Type B pancreatic cell (in vitro differentiated cells): ENCODE data around the gene CES3. TPM values are rescaled to one million over a fixed set of nuclear protein-coding genes. Genes with fewer than 3 reads are reported as not detected.

ENCODE experiments used
- DNase-seq: peaks from one replicate; pipeline ENCODE4 v3.0.0; 2021; ENCODE audit warnings: mixed read lengths; ENCODE audit not compliant: unreplicated experiment; ENCODE audit errors: extremely low spot score
- H3K27ac Mint-ChIP-seq: 2 replicates; pipeline ENCODE4 v1.8.0; 2021; ENCODE audit warnings: mild to moderate bottlenecking, mixed read lengths
- H3K27me3 Mint-ChIP-seq: 2 replicates; pipeline ENCODE4 v1.8.0; 2021; ENCODE audit warnings: mixed read lengths
- H3K36me3 Mint-ChIP-seq: 2 replicates; pipeline ENCODE4 v1.8.0; 2021; ENCODE audit warnings: mixed read lengths
- H3K4me1 Mint-ChIP-seq: one replicate; pipeline ENCODE4 v1.8.0; 2021; ENCODE audit warnings: mixed read lengths; ENCODE audit not compliant: unreplicated experiment
- H3K4me3 Mint-ChIP-seq: 2 replicates; pipeline ENCODE4 v1.8.0; 2021; ENCODE audit warnings: mild to moderate bottlenecking, mixed read lengths
- H3K9me3 Mint-ChIP-seq: 2 replicates; pipeline ENCODE4 v1.8.0; 2021; ENCODE audit warnings: mixed read lengths
- total RNA-seq: library from RNA; stranded (reverse); gene quantifications from 2 replicates; pipeline ENCODE4 v1.2.1, GENCODE V29; 2021; ENCODE audit warnings: low replicate concordance
- TF ChIP-seq, protein P1 (sequence below): fragments of 200-600 bp; sonication (generic); conservative IDR thresholded peaks from 2 replicates; pipeline ENCODE4 v1.5.0; 2021; ENCODE audit warnings: antibody characterized with exemption, mild to moderate bottlenecking

CES3 gene
- total RNA-seq, 1 donor from 2014 or later, result 1.1 TPM

DNA sequence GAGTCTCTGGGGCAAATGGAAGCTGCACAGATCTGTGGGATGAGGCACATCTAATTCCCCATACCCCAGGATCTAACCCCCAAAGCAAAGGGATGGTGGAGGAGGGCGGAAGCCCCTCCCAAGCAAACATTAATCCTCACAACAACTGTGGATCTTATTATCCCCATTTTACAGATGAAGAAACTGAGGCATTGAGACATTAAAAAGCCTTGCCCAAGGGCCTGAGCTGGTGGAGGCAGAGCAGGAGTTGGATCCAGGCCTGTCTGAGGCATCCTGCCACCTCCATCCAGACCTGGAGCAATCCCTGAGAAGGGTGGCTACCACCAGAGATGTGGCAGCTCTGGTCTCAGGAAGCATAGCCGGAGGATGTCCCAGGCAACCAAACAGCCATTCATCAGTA is 50.2 kb downstream of the CES3 start:
- TF ChIP-seq, protein P1, sequence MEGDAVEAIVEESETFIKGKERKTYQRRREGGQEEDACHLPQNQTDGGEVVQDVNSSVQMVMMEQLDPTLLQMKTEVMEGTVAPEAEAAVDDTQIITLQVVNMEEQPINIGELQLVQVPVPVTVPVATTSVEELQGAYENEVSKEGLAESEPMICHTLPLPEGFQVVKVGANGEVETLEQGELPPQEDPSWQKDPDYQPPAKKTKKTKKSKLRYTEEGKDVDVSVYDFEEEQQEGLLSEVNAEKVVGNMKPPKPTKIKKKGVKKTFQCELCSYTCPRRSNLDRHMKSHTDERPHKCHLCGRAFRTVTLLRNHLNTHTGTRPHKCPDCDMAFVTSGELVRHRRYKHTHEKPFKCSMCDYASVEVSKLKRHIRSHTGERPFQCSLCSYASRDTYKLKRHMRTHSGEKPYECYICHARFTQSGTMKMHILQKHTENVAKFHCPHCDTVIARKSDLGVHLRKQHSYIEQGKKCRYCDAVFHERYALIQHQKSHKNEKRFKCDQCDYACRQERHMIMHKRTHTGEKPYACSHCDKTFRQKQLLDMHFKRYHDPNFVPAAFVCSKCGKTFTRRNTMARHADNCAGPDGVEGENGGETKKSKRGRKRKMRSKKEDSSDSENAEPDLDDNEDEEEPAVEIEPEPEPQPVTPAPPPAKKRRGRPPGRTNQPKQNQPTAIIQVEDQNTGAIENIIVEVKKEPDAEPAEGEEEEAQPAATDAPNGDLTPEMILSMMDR, result no peak
- no peak overlapping the region for H3K27ac Mint-ChIP-seq
- H3K4me3 Mint-ChIP-seq, result no peak overlapping the region
- H3K27me3 Mint-ChIP-seq, result peaks cover 19% of the 10 kb centered on the region
- H3K4me1 Mint-ChIP-seq, result peaks cover 12% of the 10 kb centered on the region
- DNase-seq, result no peak
- no peaks in the 10 kb centered on the region for H3K36me3 Mint-ChIP-seq
- H3K9me3 Mint-ChIP-seq, result no peaks in the 10 kb centered on the region

DNA sequence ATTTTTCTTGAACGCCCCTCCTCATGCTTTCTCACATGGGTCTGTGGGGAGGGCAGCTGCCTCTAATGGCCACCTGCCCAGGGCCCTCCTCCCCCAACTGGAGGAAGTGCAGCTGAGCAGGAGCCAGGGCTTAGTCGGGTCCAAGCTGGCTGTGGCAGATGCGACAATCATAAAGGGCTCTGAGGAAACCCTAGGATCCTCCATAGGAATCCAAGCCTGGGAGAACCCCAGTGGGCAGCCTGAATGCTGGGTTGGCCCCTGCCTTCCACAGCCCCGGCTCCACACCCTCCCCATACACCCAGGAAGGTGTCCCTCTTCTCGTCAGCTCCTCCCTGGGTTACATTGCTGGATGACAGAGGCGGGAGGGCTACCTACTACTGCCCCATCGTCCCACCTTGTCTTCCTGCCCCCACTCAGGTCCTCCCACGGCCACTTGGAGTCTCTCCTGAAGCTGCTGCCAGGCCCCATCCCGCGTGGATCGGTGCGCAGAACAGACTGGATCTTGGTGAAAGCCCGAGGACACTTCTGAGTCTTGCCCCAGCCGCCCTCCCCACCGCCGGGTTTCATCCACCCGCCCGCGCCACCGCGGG is 52.3 kb downstream of the CES3 start:
- no peaks in the 10 kb centered on the region for H3K36me3 Mint-ChIP-seq
- no peaks in the 10 kb centered on the region for H3K9me3 Mint-ChIP-seq

DNA sequence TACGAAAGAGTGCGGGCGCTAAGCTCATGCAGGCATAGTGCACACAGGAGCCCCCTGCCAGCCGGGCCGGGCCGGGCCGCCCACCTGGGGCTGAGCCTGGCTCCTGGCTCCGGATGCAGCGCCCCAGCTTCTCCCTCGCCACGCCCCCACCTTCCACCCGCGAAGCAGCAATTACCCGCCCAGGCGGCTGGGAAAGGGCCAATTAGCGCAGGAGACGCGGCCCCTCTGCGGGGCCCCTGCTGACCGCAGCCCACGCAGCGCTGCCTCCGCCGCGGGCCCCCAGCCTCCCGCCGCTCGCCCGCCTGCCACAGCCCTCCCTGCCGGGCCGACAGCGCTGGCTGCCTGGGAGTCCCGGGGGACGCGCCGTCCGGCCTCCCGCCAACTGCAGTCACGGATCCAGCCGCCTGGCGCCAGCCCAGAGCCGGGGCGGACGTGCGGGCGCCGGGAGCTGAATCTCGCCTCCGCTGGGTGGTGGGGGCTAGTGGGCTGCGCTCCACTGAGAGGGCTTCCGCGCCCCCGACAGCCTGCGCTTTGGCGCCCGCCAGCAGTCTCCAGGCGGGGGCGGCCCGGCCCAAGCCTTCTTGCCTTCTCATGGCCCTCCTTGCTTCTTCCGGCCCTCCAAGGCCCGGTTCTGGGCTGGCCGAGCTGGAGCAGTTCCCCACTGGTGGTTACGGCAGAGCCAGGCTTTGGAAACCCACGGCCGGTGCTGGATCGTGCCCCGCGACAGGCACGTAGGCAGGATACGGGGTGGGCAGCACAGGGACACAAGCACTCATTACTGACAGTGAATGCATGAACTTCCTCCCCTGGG is 53.0 kb downstream of the CES3 start:
- peak overlapping the region; percentile 78 for H3K4me3 Mint-ChIP-seq
- TF ChIP-seq, protein P1, result peak; percentile 60
- peaks cover 22% of the 10 kb centered on the region for H3K4me1 Mint-ChIP-seq
- H3K36me3 Mint-ChIP-seq, result no peaks in the 10 kb centered on the region
- DNase-seq, result peak; percentile 83
- no peaks in the 10 kb centered on the region for H3K9me3 Mint-ChIP-seq
- peaks cover 19% of the 10 kb centered on the region for H3K27me3 Mint-ChIP-seq
- peak overlapping the region; percentile 77 for H3K27ac Mint-ChIP-seq

More for the DNA sequence above, 52.3 kb downstream of the CES3 start:
- no peak for DNase-seq
- Mint-ChIP-seq H3K27me3 (peaks cover 19% of the 10 kb centered on the region), H3K4me1 (peaks cover 22% of the 10 kb centered on the region), H3K4me3 (no peak overlapping the region), H3K27ac (no peak overlapping the region)
- TF ChIP-seq, protein P1, result no peak

DNA sequence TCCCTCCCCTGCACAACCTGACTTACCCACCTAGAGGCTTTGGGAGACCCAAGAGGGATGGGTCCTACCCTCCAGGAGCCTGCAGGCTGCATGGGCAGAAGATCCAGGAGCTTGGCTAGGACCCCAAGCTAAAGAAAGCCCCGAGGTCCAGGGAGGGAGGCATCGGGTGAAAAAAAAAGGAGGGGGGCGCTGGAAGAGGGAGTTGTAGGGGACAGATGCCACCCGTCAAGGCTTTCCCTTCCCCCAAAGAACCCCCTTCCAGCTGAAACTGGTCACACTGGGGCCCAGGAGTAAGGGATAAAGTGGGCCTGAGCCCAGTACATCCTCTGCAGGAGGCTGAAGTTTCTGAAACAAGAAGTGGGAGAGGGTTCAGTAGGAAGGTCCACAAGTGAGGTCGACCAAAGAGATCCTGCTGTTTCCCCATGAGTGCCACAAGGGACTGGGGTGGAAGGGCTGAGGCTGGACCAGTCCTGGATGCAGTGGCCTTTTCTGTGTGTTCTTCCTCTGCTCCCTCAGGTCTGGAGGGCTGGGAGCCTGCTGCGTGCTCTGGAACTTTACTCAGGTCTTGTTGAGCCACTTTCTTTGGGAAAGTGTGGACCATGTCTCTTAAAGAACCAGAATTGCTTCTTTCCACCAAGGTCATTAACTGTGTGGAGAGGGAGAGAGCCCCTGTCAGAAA is 53.7 kb downstream of the CES3 start:
- peak overlapping the region; percentile 78 for H3K4me3 Mint-ChIP-seq
- H3K27me3 Mint-ChIP-seq, result peaks cover 19% of the 10 kb centered on the region
- TF ChIP-seq, protein P1, result no peak
- no peak for DNase-seq
- no peaks in the 10 kb centered on the region for H3K9me3 Mint-ChIP-seq
- H3K36me3 Mint-ChIP-seq, result no peaks in the 10 kb centered on the region
- H3K4me1 Mint-ChIP-seq, result peaks cover 22% of the 10 kb centered on the region
- peak overlapping the region; percentile 77 for H3K27ac Mint-ChIP-seq

DNA sequence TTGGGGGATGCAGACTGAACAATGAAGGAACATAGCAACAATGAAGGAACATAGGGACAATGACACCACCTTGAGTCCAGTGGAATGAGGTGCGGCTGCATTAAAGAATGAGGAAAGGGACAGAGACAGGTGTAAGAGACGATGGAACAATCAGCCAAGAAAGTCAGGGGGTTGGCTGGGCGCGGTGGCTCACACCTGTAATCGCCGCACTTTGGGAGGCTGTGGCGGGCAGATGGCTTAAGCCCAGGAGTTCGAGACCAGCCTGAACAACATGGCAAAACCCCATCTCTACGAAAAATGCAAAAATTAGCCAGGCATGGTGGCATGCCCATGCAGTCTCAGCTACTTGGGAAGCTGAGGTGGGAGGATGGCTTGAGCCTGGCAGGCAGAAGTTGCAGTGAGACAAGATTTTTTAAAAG is 54.3 kb downstream of the CES3 start:
- no peaks in the 10 kb centered on the region for H3K36me3 Mint-ChIP-seq
- H3K4me1 Mint-ChIP-seq, result peaks cover 22% of the 10 kb centered on the region
- no peaks in the 10 kb centered on the region for H3K9me3 Mint-ChIP-seq
- TF ChIP-seq, protein P1, result no peak
- peaks cover 19% of the 10 kb centered on the region for H3K27me3 Mint-ChIP-seq
- no peak for DNase-seq
- H3K27ac Mint-ChIP-seq, result peak overlapping the region; percentile 77
- H3K4me3 Mint-ChIP-seq, result peak overlapping the region; percentile 66
